Fibroblast of villous mesenchyme (primary cell): ENCODE results near the gene AKAP6. TPM values are rescaled to one million over a fixed set of nuclear protein-coding genes. Genes with fewer than 3 reads are reported as not detected.

Experiments used
- DNase-seq: peaks from one replicate; pipeline ENCODE4 v3.0.0-alpha.2; 2010; ENCODE audit warnings: low read depth
- H3K4me3 ChIP-seq: 2 replicates; pipeline ENCODE4 v1.5.1; 2011; ENCODE audit warnings: low read depth, mild to moderate bottlenecking, low read length
- CTCF ChIP-seq: IDR thresholded peaks from 2 replicates; pipeline ENCODE4 v1.5.1; 2012; ENCODE audit warnings: low read depth, mild to moderate bottlenecking, low read length; ENCODE audit not compliant: insufficient read depth
- total RNA-seq: library from RNA; depleted of rRNA; stranded (reverse); fragments of >200 nt; gene quantifications from 2 replicates; pipeline ENCODE4 v1.2.3, GENCODE V29; 2012

Gene AKAP6
- total RNA-seq, 1 donor: 3.9 TPM

DNA sequence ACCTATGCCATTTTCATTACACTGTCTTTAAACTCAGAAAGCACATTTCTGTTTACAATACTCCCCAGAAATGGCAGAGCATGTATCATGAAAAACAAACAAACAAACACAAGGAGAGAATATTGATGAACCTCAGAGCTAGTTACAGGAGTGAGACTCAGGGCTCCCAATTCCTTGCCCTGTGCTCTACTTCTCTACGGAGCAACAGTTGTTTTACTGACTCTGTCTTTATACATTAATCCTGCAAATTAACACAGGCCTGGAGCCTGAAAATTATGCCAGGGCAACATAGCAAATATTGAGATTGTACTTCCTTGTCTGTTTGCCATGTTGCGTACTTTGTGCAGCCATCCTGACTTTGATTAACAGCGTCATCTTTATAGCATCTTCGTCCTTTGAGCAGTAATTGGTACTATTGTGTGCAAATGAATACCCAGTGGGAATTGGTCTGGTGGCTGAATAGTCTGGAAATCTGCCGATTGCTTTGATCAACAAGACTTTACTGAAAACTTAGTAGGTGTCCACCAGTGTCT lies 15.2 kb upstream of the AKAP6 start:
- DNase-seq: no peak
- TF ChIP-seq CTCF: no peak
- H3K4me3 ChIP-seq: no peak overlapping the region

DNA sequence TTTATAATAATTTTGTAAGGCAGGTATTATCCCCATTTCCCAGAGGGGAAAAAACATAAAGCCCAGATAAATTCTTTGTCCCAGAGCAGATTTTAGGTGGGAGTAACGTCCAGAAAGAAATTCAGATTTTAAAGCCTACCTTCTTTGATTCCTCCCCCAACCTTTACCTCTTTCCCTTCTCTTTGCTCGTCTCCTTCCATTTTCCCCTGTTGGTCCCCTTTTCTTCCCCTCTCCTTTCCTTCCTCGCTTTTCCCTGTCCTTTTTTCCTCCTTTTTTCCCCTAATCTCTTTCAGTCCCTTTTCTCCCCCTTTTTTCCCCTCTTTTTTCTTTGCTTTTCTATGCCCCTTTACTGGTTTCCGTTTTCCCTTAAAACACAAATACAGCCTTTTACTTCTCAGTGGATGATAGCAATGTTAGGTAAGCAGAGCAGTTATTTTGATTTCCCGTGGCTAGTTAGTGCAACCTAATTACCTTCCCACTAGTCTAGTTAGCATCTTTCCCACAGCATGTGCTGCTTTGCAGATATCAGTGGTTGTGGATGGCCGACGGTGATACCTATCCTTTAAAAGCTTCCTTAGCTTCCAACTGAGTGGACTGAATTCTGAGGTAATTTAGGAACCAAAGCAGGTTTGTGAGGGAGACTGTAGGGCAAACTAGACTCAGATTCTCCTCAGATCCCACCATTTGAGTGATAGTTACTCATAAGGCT lies 10.9 kb upstream of the AKAP6 start:
- no peak for DNase-seq
- H3K4me3 ChIP-seq: no peak overlapping the region
- no peak for TF ChIP-seq CTCF

GRCh38 chr14:32319368-32320049 lies 9.6 kb upstream of the AKAP6 start:
- TF ChIP-seq CTCF: no peak
- DNase-seq: no peak
- no peak overlapping the region for H3K4me3 ChIP-seq

GRCh38 chr14:32324601-32325000 lies 4.5 kb upstream of the AKAP6 start:
- DNase-seq: no peak
- TF ChIP-seq CTCF: no peak
- no peak overlapping the region for H3K4me3 ChIP-seq

DNA sequence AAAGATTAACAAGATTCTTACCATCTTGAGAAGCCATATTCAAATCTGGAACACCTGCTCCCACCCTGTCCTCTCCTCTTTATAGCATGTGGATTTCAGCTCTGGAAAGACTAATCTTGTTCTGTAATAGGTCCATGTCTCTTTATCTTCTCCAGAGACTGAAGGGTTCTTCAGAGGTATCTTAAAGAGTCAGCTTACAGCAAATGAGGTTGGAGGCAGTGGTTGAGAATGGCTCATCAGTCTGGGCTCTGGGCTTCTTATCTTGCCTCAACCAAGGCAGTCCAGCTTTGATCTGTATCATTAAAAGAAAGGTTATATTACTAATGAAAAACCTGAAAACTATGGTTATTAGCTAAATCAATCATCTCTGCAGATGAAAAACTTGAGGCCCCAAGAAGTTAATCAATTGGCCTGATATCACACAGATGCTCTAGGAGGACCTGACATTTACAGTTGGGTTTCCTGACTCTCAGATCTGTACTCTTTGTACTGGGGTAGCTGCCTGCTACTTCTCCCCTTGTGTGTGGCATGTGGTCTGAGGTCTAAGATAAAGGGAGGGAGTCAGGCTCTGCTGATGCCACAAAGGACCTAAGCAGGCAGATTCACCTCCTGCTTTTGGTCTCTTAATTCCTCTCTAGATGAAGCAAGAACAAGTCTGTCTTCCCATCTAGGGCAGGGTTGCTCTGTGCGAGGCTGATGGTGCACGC lies 1.7 kb upstream of the AKAP6 start:
- no peak for TF ChIP-seq CTCF
- DNase-seq: no peak

DNA sequence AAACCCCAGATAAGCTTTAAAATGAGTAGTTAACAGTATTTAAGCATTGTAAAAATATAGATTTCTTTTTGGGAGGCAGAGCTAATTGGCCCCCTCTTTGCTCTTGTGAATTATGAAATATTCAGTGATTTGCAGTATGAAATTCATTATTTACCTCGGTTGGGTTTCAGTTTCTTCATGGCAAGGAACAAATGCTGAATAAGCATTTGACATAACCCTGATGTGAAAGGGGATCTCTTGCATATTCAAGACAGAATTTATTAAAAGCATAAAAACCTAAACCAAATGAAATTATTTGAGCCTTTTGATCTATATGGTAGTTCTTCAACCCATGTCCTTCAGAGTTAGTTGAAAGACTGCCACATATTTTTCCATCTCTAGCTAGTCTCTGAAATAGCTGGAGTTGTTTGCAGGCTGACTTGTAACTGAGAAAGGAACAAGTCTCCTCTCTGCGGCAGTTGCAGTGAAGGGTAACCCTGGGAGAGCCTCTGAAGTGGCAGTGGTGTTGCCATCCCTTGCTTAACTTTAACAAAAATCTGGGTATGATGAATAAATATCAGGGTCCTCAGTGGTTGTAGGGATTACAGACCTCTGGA lies 690 bp downstream of the AKAP6 start:
- no peak overlapping the region for H3K4me3 ChIP-seq
- no peak for TF ChIP-seq CTCF
- DNase-seq: no peak

More for the DNA sequence above, 1.7 kb upstream of the AKAP6 start:
- no peak overlapping the region for H3K4me3 ChIP-seq
